Measurements from ENCODE around the gene PPIG.
"Not testable (repeated sequence)": the region's sequence is repeated elsewhere in the genome, so short reads cannot be mapped to it uniquely, and the experiment has no call there.

Gene PPIG

DNA sequence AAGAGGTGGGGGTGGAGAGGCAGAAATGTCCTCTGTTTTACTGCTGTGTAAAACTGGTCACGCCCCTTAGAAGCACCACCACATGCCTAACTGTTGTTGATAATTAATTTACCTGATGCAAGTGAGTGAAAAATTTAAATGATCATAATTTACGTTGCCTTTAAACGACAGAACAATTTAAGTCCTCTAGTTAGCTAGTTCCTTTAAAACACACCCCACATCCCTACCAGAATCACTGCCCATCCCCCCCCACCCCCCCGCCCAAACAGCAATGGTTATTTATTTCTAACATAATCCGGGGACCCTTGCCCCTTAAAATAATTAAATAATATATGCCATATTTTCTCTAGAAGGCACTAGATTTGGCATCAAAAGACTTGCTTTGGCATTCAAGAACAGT is 633 bp upstream of the PPIG start:
- TF ChIP-seq, protein P1, sequence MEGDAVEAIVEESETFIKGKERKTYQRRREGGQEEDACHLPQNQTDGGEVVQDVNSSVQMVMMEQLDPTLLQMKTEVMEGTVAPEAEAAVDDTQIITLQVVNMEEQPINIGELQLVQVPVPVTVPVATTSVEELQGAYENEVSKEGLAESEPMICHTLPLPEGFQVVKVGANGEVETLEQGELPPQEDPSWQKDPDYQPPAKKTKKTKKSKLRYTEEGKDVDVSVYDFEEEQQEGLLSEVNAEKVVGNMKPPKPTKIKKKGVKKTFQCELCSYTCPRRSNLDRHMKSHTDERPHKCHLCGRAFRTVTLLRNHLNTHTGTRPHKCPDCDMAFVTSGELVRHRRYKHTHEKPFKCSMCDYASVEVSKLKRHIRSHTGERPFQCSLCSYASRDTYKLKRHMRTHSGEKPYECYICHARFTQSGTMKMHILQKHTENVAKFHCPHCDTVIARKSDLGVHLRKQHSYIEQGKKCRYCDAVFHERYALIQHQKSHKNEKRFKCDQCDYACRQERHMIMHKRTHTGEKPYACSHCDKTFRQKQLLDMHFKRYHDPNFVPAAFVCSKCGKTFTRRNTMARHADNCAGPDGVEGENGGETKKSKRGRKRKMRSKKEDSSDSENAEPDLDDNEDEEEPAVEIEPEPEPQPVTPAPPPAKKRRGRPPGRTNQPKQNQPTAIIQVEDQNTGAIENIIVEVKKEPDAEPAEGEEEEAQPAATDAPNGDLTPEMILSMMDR (IDR thresholded peaks at IDR 0.05; ENCODE audit: insufficient read depth, low read length, poor library complexity, severe bottlenecking) = no peak
- no peak overlapping the region for H3K4me3 ChIP-seq (replicated peaks; ENCODE audit: low read depth, low read length)
- no peaks in the 10 kb centered on the region for H3K27me3 ChIP-seq (replicated peaks; ENCODE audit: control insufficient read depth, insufficient read depth, low read length)
- H3K36me3 ChIP-seq (ENCODE audit: control insufficient read depth, insufficient read depth, low read length) = no peaks in the 10 kb centered on the region
- DNase-seq (ENCODE audit: extremely low read depth, insufficient read length) = no peak

DNA sequence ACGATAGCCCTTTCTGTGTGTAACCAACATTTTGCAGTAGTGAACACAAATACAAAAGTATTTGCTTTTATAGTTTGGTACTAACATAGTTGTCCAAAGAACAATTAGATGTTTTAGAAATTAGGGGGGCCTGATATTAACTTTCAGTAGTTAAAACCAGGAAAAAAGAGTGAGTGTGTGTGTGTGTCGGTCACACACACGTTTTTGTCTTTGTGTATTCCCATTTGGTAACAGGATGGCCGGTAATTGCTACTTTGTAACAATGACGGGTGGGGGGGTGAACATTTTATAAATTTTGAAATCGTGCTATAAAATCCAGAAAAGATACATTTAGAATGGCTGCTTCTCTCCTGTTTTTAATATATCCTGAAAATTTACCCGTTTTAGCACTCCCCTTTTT is 1.5 kb downstream of the PPIG start:
- TF ChIP-seq, protein P1 (IDR thresholded peaks at IDR 0.05; ENCODE audit: insufficient read depth, low read length, poor library complexity, severe bottlenecking) = no peak
- H3K36me3 ChIP-seq (ENCODE audit: control insufficient read depth, insufficient read depth, low read length) = no peaks in the 10 kb centered on the region
- no peaks in the 10 kb centered on the region for H3K27me3 ChIP-seq (replicated peaks; ENCODE audit: control insufficient read depth, insufficient read depth, low read length)
- H3K4me3 ChIP-seq (replicated peaks; ENCODE audit: low read depth, low read length) = peak overlapping the region; percentile 82
- DNase-seq (ENCODE audit: extremely low read depth, insufficient read length) = no peak

DNA sequence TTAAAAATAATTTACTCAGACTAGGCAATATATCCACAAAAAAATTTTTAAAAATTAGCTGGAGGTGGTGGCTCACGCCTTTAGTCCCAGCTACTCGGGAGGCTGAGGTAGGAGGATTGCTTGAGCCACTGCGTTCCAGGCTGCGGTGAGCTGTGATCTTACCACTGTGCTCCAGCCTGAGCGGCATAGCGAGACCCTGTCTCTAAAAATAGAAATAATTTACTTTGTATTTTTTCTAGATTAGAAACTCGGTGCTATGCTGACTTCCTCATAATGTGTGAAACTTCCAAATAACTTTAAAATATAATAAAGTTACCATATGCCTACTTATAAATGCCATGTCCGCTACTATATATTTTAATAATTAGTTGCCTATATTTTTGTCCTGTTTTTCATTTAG is 6.7 kb downstream of the PPIG start:
- H3K27me3 ChIP-seq (replicated peaks; ENCODE audit: control insufficient read depth, insufficient read depth, low read length) = no peaks in the 10 kb centered on the region
- TF ChIP-seq, protein P1 (IDR thresholded peaks at IDR 0.05; ENCODE audit: insufficient read depth, low read length, poor library complexity, severe bottlenecking) = no peak
- no peak for DNase-seq (ENCODE audit: extremely low read depth, insufficient read length)
- H3K4me3 ChIP-seq (replicated peaks; ENCODE audit: low read depth, low read length) = no peak overlapping the region
- H3K36me3 ChIP-seq (ENCODE audit: control insufficient read depth, insufficient read depth, low read length) = no peaks in the 10 kb centered on the region

DNA sequence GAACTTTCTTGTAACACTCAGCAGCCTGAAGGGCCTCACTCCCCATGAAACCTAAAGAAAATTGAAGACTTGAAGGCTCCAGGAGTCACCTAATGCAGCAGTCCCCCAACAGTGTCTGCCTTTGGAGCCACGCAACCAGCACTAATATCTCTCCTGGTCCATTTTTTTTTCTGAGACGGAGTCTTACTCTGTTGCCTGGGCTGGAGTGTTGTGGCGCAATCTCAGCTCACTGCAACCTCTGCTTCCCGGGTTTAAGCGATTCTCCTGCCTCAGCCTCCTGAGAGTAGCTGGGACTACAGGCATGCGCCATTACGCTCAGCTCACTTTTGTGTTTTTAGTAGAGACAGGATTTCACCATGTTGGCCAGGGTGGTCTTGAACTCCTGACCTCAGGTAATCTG is 12.4 kb downstream of the PPIG start:
- not testable (repeated sequence) for H3K27me3 ChIP-seq (replicated peaks; ENCODE audit: control insufficient read depth, insufficient read depth, low read length); H3K36me3 ChIP-seq (ENCODE audit: control insufficient read depth, insufficient read depth, low read length); H3K4me3 ChIP-seq (replicated peaks; ENCODE audit: low read depth, low read length); DNase-seq (ENCODE audit: extremely low read depth, insufficient read length)

DNA sequence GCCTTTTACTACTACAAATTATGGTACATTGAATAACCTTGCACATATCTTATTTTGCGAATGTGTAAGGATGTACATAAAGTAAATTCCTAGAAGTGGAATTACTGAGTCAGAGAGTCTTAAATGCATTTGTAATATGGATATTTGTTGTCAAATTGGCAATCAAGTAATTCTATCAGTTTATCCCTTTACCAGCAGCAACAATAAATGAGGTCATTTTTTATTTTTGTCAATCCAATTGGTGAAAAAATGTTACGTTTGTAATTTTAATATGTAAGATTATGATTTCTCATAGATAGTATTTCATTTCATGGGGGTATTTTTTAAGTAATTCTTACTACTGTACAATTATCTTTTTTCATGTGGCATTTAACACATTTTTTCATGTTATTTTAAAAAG is 14.8 kb downstream of the PPIG start:
- TF ChIP-seq, protein P1 (IDR thresholded peaks at IDR 0.05; ENCODE audit: insufficient read depth, low read length, poor library complexity, severe bottlenecking) = no peak
- no peaks in the 10 kb centered on the region for H3K27me3 ChIP-seq (replicated peaks; ENCODE audit: control insufficient read depth, insufficient read depth, low read length)
- H3K36me3 ChIP-seq (ENCODE audit: control insufficient read depth, insufficient read depth, low read length) = no peaks in the 10 kb centered on the region; the same call in 1 of the 2 replicates
- DNase-seq (ENCODE audit: extremely low read depth, insufficient read length) = no peak
- no peak overlapping the region for H3K4me3 ChIP-seq (replicated peaks; ENCODE audit: low read depth, low read length)

DNA sequence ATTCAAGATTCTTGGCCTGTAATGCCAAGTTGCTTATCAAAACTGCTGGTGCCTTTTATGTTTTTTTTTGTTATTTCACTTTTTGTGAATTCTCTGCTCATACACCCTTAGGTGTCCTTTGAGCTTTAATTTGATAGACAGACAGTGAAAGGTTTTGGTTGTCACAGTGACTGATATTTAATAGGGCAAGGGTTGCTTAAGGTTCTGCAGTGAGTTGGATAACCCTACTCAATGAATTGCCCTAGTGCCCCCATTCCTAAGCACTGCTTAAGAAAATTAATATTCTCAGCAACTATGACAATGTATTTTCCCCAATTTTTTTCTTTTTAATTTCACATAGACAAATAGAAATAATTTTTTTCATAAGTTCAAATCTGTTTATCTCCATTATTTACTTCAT is 15.4 kb downstream of the PPIG start:
- no peak overlapping the region for H3K4me3 ChIP-seq (replicated peaks; ENCODE audit: low read depth, low read length)
- H3K36me3 ChIP-seq (ENCODE audit: control insufficient read depth, insufficient read depth, low read length) = peaks cover 2% of the 10 kb centered on the region
- TF ChIP-seq, protein P1 (IDR thresholded peaks at IDR 0.05; ENCODE audit: insufficient read depth, low read length, poor library complexity, severe bottlenecking) = no peak
- no peaks in the 10 kb centered on the region for H3K27me3 ChIP-seq (replicated peaks; ENCODE audit: control insufficient read depth, insufficient read depth, low read length)
- DNase-seq (ENCODE audit: extremely low read depth, insufficient read length) = no peak

Measured in GM06990 (cell line).